Parathyroid adenoma (tissue), 2 donors: ENCODE data around the gene MTCH1.
A peak's percentile ranks its signal among the peaks of the same experiment; 100 is the strongest.
"Not testable (repeated sequence)": the region's sequence is repeated elsewhere in the genome, so short reads cannot be mapped to it uniquely, and the experiment has no call there.

Source experiments
- H2AFZ ChIP-seq: fragments of 300-600 bp; sonication (generic); one replicate; pipeline ENCODE4 v1.7.0; 2017; ENCODE audit warnings: antibody characterized with exemption, mild to moderate bottlenecking
- H3K27ac ChIP-seq: fragments of 300-600 bp; sonication (generic); one replicate; pipeline ENCODE4 v1.7.0; 2017
- H3K27me3 ChIP-seq: fragments of 300-600 bp; sonication (generic); one replicate; pipeline ENCODE4 v1.7.0; 2017; ENCODE audit warnings: low read length; ENCODE audit not compliant: control insufficient read depth, insufficient read depth
- H3K36me3 ChIP-seq: fragments of 300-600 bp; sonication (generic); one replicate; pipeline ENCODE4 v1.7.0; 2017; ENCODE audit warnings: low read length; ENCODE audit not compliant: control insufficient read depth, insufficient read depth
- H3K4me1 ChIP-seq: fragments of 300-600 bp; sonication (generic); one replicate; pipeline ENCODE4 v1.7.0; 2017; ENCODE audit warnings: control low read depth
- H3K4me2 ChIP-seq: fragments of 300-600 bp; sonication (generic); one replicate; pipeline ENCODE4 v1.7.0; 2017; ENCODE audit warnings: low read length
- H3K4me3 ChIP-seq: fragments of 300-600 bp; sonication (generic); one replicate; pipeline ENCODE4 v1.7.0; 2017; ENCODE audit warnings: low read depth, low read length
- H3K79me2 ChIP-seq: fragments of 300-600 bp; sonication (generic); one replicate; pipeline ENCODE4 v1.7.0; 2017; ENCODE audit warnings: control low read depth
- H3K9ac ChIP-seq: fragments of 300-600 bp; sonication (generic); one replicate; pipeline ENCODE4 v1.7.0; 2017; ENCODE audit warnings: mild to moderate bottlenecking
- H3K9me3 ChIP-seq: fragments of 300-600 bp; sonication (generic); one replicate; pipeline ENCODE4 v1.7.0; 2017; ENCODE audit warnings: low read length; ENCODE audit not compliant: control insufficient read depth
- CTCF ChIP-seq: fragments of 300-600 bp; sonication (generic); IDR thresholded peaks from one replicate; pipeline ENCODE4 v1.7.0; 2017; ENCODE audit warnings: antibody characterized with exemption, mild to moderate bottlenecking
- donor health status: primary hyperparathyroidism.

Gene MTCH1

GRCh38 chr6:36998723-36999038, 12.7 kb upstream of the MTCH1 start:
- Histone ChIP-seq H3K4me1 (peaks cover 32% of the 10 kb centered on the region), H3K36me3 (no peaks in the 10 kb centered on the region), H2AFZ (peak overlapping the region; percentile 91), H3K27ac (peak overlapping the region; percentile 98), H3K79me2 (no peaks in the 10 kb centered on the region), H3K9me3 (no peaks in the 10 kb centered on the region), H3K4me2 (peak overlapping the region; percentile 29), H3K27me3 (no peaks in the 10 kb centered on the region), H3K9ac (no peak overlapping the region), H3K4me3 (no peak overlapping the region)
- no peak for TF ChIP-seq CTCF

DNA sequence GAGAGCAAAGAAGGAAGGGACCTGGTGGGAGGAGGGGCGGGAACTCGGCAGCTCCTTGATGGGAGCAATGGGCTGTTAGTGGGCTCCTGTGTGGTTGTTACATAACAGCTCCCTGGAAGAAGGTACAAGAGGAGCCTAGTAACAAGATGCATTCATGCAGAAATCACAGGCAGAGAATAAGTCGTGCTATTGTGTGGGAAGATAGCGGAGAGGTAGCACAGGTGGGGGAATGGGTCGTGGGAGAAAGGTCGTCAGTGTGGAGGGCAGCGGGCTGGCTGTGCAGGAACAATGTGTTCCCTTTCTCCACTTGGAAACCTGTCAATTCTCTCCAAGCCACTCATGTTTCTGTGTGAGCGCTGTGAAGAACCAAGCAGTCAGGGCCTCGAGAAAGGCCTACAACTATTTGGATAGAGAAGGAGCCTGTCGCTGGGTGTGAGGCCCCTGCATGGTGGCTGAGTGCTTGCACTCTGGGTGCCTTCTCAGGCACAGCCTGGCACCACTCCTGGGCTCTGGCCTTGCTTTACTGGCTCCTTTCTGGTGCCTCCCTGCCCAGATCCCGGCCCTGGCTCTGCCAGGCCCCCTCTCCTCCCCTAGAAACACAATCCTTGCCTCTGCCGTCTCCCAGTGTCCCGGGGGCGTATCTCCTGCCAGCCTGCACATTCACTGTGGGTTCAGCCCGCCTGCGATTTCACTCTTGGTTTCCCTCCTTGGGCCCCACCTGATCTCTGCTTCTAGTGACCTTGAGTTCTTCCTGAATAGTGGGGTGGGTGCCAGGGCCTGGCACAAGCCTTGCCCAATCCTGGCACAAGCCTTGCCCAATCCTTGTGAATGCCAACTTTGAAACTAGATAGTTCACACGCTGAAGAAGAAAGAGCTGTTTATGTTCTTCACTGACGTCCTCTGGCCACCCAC, 12.1 kb upstream of the MTCH1 start:
- H3K4me2 ChIP-seq = peak overlapping the region; percentile 29
- H3K27ac ChIP-seq = peak overlapping the region; percentile 98
- H3K79me2 ChIP-seq = no peaks in the 10 kb centered on the region
- H3K9me3 ChIP-seq = no peaks in the 10 kb centered on the region
- peak overlapping the region; percentile 91 for H2AFZ ChIP-seq
- H3K4me1 ChIP-seq = peaks cover 31% of the 10 kb centered on the region
- H3K4me3 ChIP-seq = no peak overlapping the region
- H3K36me3 ChIP-seq = no peaks in the 10 kb centered on the region
- TF ChIP-seq CTCF = no peak
- no peaks in the 10 kb centered on the region for H3K27me3 ChIP-seq
- H3K9ac ChIP-seq = peak overlapping the region; percentile 46

- H3K9ac ChIP-seq, H3K27ac ChIP-seq, H3K4me1 ChIP-seq, H3K36me3 ChIP-seq, H3K79me2 ChIP-seq, H2AFZ ChIP-seq, H3K9me3 ChIP-seq, H3K4me2 ChIP-seq, H3K27me3 ChIP-seq, H3K4me3 ChIP-seq: not testable (repeated sequence)
These were observed 4.4 kb upstream of the MTCH1 start for GRCh38 chr6:36990401-36990800.

DNA sequence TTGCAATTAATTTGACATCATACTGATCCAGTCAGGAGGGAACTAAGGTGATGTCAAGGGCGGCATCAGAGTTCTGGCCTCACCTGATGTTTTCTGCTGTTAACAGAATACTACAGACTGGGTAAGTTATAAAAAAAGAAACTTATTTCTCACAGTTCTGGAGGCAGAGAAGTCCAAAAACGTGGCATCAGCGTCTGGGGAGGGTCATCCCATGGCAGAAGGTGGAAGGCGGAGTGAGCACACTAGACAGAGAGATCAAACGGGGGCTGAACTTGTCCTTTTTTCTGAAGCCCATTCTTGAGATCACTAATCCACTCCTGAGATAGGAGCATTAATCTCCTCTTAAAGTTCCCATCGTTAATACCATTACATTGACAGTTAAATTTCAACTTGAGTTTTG, 3.3 kb upstream of the MTCH1 start:
- H3K9ac ChIP-seq = no peak overlapping the region
- no peaks in the 10 kb centered on the region for H3K9me3 ChIP-seq
- no peak overlapping the region for H3K27ac ChIP-seq
- peaks cover 19% of the 10 kb centered on the region for H3K79me2 ChIP-seq
- no peak overlapping the region for H3K4me3 ChIP-seq
- no peaks in the 10 kb centered on the region for H3K36me3 ChIP-seq
- no peak overlapping the region for H2AFZ ChIP-seq
- no peaks in the 10 kb centered on the region for H3K27me3 ChIP-seq
- H3K4me2 ChIP-seq = no peak overlapping the region
- peaks cover 7% of the 10 kb centered on the region for H3K4me1 ChIP-seq
- no peak for TF ChIP-seq CTCF

DNA sequence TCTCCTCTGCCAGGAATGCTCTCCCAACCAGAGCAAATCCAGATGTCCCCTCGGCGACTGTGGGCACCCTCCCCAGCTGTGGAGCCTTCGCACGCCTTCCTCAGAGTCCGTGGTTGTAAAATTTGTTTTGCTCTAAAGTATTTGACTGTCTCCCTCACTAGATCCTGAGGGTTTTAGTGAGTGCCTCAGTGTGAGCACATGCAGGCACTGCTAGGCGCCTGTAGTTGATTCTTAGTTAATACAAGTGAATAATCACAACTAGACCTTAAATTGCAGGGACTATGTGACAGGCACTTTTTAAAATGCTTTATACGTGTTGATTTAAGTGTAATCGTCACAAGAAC, 680 bp upstream of the MTCH1 start:
- H3K36me3 ChIP-seq = no peaks in the 10 kb centered on the region
- peaks cover 41% of the 10 kb centered on the region for H3K79me2 ChIP-seq
- peak overlapping the region; percentile 75 for H3K4me2 ChIP-seq
- TF ChIP-seq CTCF = no peak
- H3K4me1 ChIP-seq = peaks cover 27% of the 10 kb centered on the region
- peak overlapping the region; percentile 67 for H2AFZ ChIP-seq
- peak overlapping the region; percentile 95 for H3K4me3 ChIP-seq
- H3K27ac ChIP-seq = peak overlapping the region; percentile 89
- peak overlapping the region; percentile 98 for H3K9ac ChIP-seq
- no peaks in the 10 kb centered on the region for H3K27me3 ChIP-seq
- H3K9me3 ChIP-seq = no peaks in the 10 kb centered on the region
